Smooth muscle cell (in vitro differentiated cells): ENCODE results near the gene VMO1. TPM values are rescaled to one million over a fixed set of nuclear protein-coding genes. Genes with fewer than 3 reads are reported as not detected.

Experiments used
- DNase-seq: peaks from one replicate; lab custom pipeline; 2025; ENCODE audit not compliant: unreplicated experiment; lab: John Stamatoyannopoulos, UW
- H2AFZ ChIP-seq: fragments of 200-600 bp; sonication (generic); 2 replicates; pipeline ENCODE4 v1.6.0; 2016; ENCODE audit warnings: antibody characterized with exemption, low read depth, mild to moderate bottlenecking
- H3F3A ChIP-seq: fragments of 200-600 bp; sonication (generic); 2 replicates; pipeline ENCODE4 v1.6.0; 2017; ENCODE audit warnings: antibody characterized with exemption, low read depth
- H3K27ac ChIP-seq: fragments of 200-600 bp; sonication (generic); 2 replicates; pipeline ENCODE4 v1.5.1; 2016; ENCODE audit warnings: low read depth, mild to moderate bottlenecking
- H3K27me3 ChIP-seq: fragments of 200-600 bp; sonication (generic); 2 replicates; pipeline ENCODE4 v1.6.1; 2016; ENCODE audit warnings: low read depth, mild to moderate bottlenecking
- H3K36me3 ChIP-seq: fragments of 200-600 bp; sonication (generic); 2 replicates; pipeline ENCODE4 v1.5.1; 2016; ENCODE audit warnings: low read depth
- H3K4me1 ChIP-seq: fragments of 200-600 bp; sonication (generic); 2 replicates; pipeline ENCODE4 v1.5.1; 2016; ENCODE audit warnings: low read depth
- H3K4me2 ChIP-seq: fragments of 200-600 bp; sonication (generic); 2 replicates; pipeline ENCODE4 v1.6.0; 2016; ENCODE audit warnings: mild to moderate bottlenecking
- H3K4me3 ChIP-seq: fragments of 200-600 bp; sonication (generic); 2 replicates; pipeline ENCODE4 v1.5.1; 2016; ENCODE audit warnings: mild to moderate bottlenecking
- H3K79me2 ChIP-seq: fragments of 200-600 bp; sonication (generic); 2 replicates; pipeline ENCODE4 v1.6.0; 2016; ENCODE audit warnings: low read depth, mild to moderate bottlenecking
- H3K9ac ChIP-seq: fragments of 200-600 bp; sonication (generic); 2 replicates; pipeline ENCODE4 v1.6.0; 2016; ENCODE audit warnings: low read depth
- H3K9me3 ChIP-seq: fragments of 200-600 bp; sonication (generic); replicated peaks from 2 replicates; pipeline ENCODE4 v1.5.1; 2016; ENCODE audit warnings: low read depth
- H4K20me1 ChIP-seq: fragments of 200-600 bp; sonication (generic); 2 replicates; pipeline ENCODE4 v1.6.0; 2016; ENCODE audit warnings: low read depth
- WGBS: methylation state at CpG from one replicate; pipeline ENCODE4 v1.1.7; 2016; ENCODE audit warnings: low lambda C conversion rate; 5-methylcytosine and 5-hydroxymethylcytosine counted together
- polyA plus RNA-seq: library from polyadenylated mRNA; unstranded; fragments of >200 nt; fragmentation: Nextera tagmentation; extraction: Ambion mirVana; gene quantifications from 2 replicates; pipeline ENCODE4 v1.2.1, GENCODE V29; 2016
- total RNA-seq: library from RNA; depleted of rRNA; stranded (reverse); fragments of >200 nt; gene quantifications from 2 replicates; pipeline ENCODE4 v1.2.3, GENCODE V29; 2014
- TF ChIP-seq, protein P1 (sequence below): fragments of 200-600 bp; sonication (generic); IDR thresholded peaks from 2 replicates; pipeline ENCODE4 v1.5.1; 2017; ENCODE audit warnings: borderline replicate concordance, mild to moderate bottlenecking, antibody characterized with exemption; ENCODE audit not compliant: insufficient read depth, poor library complexity, severe bottlenecking

The VMO1 gene
- total and polyA plus RNA-seq, 2 experiments from 2014 or later = 0.94 TPM; not detected in 1

DNA sequence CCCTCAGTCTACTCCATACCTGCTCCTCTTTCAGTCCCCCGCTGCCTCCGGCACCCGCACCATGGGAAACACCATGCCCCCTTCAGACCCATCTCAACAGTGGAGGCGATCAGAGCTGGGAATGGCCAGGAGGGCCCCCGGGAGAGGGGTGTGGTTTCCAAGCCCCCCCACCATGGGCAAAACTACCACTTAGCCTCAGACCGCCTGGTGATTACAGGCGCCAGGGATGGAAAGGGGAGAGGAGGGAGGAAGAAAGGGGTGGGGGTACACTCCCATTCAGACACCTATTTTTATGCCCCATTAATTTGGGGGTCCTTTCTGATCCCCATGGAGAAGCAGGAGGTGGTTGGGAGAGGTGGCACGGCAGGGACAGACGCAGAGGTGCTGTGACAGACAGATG lies 16.1 kb upstream of the VMO1 start, which contains the start of gene C17orf114:
TSS of gene C17orf114 (minus strand) at position 101 of the 400 bp plus-strand sequence.
- Histone ChIP-seq H2AFZ (no peak within 1 kb of the TSS), H3K9me3 (no peaks in the 10 kb centered on the region), H3K4me1 (peaks cover 5% of the 10 kb centered on the region), H3K9ac (no peak within 1 kb of the TSS), H3K4me2 (no peak within 1 kb of the TSS), H3F3A (no peaks in the 10 kb centered on the region), H3K79me2 (peaks cover 5% of the 10 kb centered on the region), H3K27ac (no peak within 1 kb of the TSS), H3K36me3 (no peaks in the 10 kb centered on the region), H3K4me3 (no peak within 1 kb of the TSS), H4K20me1 (no peaks in the 10 kb centered on the region), H3K27me3 (no peaks in the 10 kb centered on the region)
- TF ChIP-seq, protein P1, sequence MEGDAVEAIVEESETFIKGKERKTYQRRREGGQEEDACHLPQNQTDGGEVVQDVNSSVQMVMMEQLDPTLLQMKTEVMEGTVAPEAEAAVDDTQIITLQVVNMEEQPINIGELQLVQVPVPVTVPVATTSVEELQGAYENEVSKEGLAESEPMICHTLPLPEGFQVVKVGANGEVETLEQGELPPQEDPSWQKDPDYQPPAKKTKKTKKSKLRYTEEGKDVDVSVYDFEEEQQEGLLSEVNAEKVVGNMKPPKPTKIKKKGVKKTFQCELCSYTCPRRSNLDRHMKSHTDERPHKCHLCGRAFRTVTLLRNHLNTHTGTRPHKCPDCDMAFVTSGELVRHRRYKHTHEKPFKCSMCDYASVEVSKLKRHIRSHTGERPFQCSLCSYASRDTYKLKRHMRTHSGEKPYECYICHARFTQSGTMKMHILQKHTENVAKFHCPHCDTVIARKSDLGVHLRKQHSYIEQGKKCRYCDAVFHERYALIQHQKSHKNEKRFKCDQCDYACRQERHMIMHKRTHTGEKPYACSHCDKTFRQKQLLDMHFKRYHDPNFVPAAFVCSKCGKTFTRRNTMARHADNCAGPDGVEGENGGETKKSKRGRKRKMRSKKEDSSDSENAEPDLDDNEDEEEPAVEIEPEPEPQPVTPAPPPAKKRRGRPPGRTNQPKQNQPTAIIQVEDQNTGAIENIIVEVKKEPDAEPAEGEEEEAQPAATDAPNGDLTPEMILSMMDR = no peak
- 91% methylated on average over 9 of the region's 9 CpGs for WGBS
- DNase-seq = no peak

DNA sequence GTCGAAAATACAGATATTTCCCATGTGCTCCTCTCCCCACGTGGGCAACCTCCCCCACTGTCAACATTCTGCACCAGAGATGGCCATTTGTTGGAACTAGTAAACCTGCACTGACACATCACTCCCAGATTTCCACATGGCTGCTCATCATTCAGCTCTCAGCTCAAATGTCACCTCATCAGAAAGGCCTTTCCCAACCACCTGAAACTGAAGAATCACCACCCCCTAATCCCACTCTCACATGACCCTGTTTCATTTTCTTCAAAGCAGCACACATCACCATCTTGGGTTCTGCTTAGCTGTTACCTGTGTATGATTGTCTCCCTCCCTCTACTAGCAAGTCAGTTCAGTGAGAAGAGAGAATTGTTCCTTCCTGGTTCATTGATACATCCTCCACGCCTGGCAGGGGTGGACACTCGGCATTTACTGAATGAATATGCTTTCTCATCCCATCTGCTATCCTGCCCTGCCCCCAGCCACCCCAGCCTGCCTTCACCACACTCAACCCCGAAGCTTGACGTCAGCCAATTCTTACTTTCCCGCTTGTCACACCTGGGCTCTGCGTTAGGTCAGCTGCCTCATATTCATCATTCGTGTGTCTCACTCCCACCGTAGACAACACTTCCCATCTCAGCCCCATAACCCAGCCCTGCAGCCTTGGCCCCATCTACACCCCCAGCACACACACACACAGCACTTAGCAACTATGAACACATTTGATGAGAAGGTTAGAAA lies 14.5 kb upstream of the VMO1 start:
- Histone ChIP-seq H3K4me3 (no peak overlapping the region), H3K27me3 (no peaks in the 10 kb centered on the region), H3K79me2 (peaks cover 17% of the 10 kb centered on the region), H3K4me1 (peaks cover 5% of the 10 kb centered on the region), H4K20me1 (no peaks in the 10 kb centered on the region), H3K4me2 (no peak overlapping the region), H3F3A (no peaks in the 10 kb centered on the region), H3K36me3 (no peaks in the 10 kb centered on the region), H2AFZ (no peak overlapping the region), H3K27ac (no peak overlapping the region), H3K9ac (no peak overlapping the region), H3K9me3 (no peaks in the 10 kb centered on the region)
- no peak for DNase-seq
- WGBS = 79% methylated on average over 10 of the region's 10 CpGs
- TF ChIP-seq, protein P1 = no peak

DNA sequence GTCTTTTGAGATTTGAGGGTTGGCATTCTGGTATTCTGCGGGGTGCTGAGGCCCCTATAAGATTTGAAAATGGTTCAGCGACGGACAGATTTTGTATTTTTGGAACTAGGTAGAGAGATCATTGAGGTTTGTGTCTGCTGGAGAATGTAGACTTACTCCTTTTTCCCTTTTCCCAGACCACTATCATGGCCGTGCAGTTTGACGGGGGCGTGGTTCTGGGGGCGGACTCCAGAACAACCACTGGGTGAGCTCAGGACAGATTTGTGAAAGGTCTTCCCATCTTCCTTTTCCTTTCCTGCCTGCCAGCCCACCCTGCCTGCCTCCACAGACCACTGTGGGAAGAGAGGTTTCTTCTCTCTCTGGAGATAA lies 10.4 kb upstream of the VMO1 start:
- no peaks in the 10 kb centered on the region for H3K27me3 ChIP-seq
- no peaks in the 10 kb centered on the region for H4K20me1 ChIP-seq
- H3K4me2 ChIP-seq = peak overlapping the region; percentile 88
- TF ChIP-seq, protein P1 = no peak
- H2AFZ ChIP-seq = peak overlapping the region; percentile 64
- no peaks in the 10 kb centered on the region for H3K36me3 ChIP-seq
- H3F3A ChIP-seq = no peaks in the 10 kb centered on the region
- peak overlapping the region; percentile 33 for H3K27ac ChIP-seq
- DNase-seq = no peak
- H3K4me1 ChIP-seq = peaks cover 5% of the 10 kb centered on the region
- peak overlapping the region; percentile 80 for H3K9ac ChIP-seq
- H3K79me2 ChIP-seq = peaks cover 17% of the 10 kb centered on the region
- no peaks in the 10 kb centered on the region for H3K9me3 ChIP-seq
- 1% methylated on average over 7 of the region's 7 CpGs for WGBS
- H3K4me3 ChIP-seq = peak overlapping the region; percentile 73

DNA sequence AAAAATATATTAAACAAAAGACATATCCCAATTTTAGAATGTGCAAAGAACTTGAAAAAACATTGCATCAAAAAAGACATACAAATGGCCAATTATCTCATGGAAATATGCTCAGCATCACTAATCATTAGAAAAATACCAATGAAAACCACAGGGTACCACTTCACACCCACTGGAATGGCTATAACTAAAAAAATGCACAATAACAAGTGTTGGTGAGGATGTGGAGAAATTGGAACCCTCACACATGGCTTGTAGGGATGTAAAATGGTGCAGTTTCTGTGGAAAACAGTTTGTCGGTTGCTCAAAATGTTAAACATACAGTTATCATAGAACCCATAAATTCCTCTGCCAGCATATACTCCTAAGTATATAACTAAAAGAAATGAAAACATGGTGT lies 9.0 kb upstream of the VMO1 start:
- Histone ChIP-seq H3K4me2 (no peak overlapping the region), H3K27me3 (no peaks in the 10 kb centered on the region), H3K36me3 (no peaks in the 10 kb centered on the region), H3K27ac (no peak overlapping the region), H3K4me3 (peak overlapping the region; percentile 73), H3F3A (no peaks in the 10 kb centered on the region), H2AFZ (peak overlapping the region; percentile 69), H3K4me1 (peaks cover 5% of the 10 kb centered on the region), H3K9me3 (no peaks in the 10 kb centered on the region), H4K20me1 (no peaks in the 10 kb centered on the region), H3K79me2 (peaks cover 17% of the 10 kb centered on the region), H3K9ac (no peak overlapping the region)
- TF ChIP-seq, protein P1 = no peak
- DNase-seq = no peak
- 100% methylated on average over 1 of the region's 1 CpG for WGBS
